ENCODE results near the gene NOL9. TPM values are rescaled to one million over a fixed set of nuclear protein-coding genes. Genes with fewer than 3 reads are reported as not detected.
A peak's percentile ranks its signal among the peaks of the same experiment; 100 is the strongest.

Gene NOL9
- total and polyA plus RNA-seq, 3 experiments from 2014 or later, result 18.2 to 57.8 (median 55.8) TPM

DNA sequence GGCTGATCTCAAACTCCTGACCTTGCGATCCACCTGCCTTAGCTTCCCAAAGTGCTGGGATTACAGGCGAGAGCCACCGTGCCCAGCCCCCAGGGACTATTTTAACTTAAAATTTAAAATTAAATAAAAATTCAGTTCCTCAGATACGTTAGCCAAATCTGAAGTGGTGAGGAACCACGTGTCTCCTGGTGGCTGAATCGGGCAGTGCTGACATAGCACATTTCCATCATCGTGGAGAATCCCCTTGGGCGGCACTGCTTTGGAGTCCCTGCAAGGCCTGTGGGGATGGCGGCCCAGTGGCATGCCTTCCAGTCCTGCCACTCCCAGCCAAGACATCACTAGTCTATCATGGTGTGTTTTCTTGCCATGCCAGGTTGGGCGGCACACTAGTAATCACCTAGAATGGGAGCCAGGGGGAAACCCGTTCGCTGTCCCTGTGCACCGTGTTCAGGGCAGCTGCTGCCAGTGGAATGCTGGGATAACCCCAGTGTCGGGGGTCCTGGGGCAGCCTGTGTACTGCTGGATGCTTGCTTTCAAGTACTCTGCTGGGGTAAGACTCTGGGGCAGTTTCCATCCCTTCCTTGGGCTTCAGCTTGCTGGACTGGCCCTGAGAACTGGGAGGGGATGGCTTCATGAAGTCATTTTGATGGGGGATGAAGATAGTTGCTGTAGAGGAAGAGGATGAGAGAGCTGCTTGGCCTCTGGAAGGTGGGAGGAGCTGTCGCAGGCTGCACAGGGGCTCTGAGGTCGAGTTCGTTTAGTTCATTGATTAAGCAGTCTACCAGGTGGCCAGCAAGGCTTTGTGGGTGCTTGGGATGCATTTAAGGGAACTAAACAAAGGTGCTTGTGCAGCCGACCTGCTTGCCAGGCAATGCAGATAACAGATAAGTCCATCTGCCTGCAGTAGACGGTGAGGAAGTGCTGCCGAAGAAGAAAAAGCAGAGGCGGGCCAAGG is 30.1 kb upstream of the NOL9 start:
- Mint-ChIP-seq H3K4me3 (peak overlapping the region in 1 of 7 donors; percentile 69), H3K27ac (peak overlapping the region in 6 of 8 donors; percentile 31 to 96 (median 66)), H3K27me3 (no peaks in the 10 kb centered on the region), H3K9me3 (no peaks in the 10 kb centered on the region), H3K36me3 (peaks cover 0 to 41% (median 0%) of the 10 kb centered on the region in 3 donors), H3K4me1 (peaks cover 36 to 61% (median 39%) of the 10 kb centered on the region in 3 donors)
- no peaks in the 10 kb centered on the region for H3K9me3 ChIP-seq (ENCODE audit: low read length)
- no peaks in the 10 kb centered on the region for H3K27me3 ChIP-seq (ENCODE audit: insufficient read depth, low read length, poor library complexity, severe bottlenecking)
- H3K27ac ChIP-seq (ENCODE audit: low read depth, low read length), result no peak overlapping the region
- H3K4me3 ChIP-seq (ENCODE audit: low read length), result no peak overlapping the region
- peaks cover 26% of the 10 kb centered on the region for H3K4me1 ChIP-seq (ENCODE audit: insufficient read depth, low read length)
- CTCF ChIA-PET, result no interaction called here
- H3K36me3 ChIP-seq (ENCODE audit: insufficient read depth, low read length), result no peaks in the 10 kb centered on the region
- POLR2A ChIA-PET, result interaction anchor here (1.0 kb wide), 1 partner anchor 13 kb away, joined by 3 read pairs; no protein-coding TSS in a partner anchor
- no peak for DNase-seq

DNA sequence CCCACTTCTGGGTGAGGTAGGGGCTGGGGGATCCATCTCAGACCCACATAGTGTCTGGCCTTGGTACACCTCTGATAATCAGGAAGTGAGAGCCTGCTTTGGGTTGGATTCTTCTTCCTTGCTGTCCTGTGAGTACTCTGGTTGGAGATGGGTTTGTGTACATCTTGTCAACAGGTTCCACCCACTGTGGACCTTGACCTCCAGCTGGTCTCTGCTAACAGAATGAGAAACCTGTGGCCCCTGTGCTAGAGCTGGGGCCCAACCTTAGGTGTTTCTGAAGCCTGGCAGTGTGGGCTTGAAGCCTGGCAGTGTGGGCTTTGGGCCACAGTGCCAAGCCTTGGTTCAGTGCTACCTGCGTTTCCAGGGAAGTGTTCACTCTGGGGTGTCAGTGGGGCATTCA is 28.1 kb upstream of the NOL9 start:
- Histone ChIP-seq H3K4me1 (ENCODE audit: insufficient read depth, low read length) (peaks cover 30% of the 10 kb centered on the region), H3K27ac (ENCODE audit: low read depth, low read length) (no peak overlapping the region), H3K9me3 (ENCODE audit: low read length) (no peaks in the 10 kb centered on the region), H3K36me3 (ENCODE audit: insufficient read depth, low read length) (no peaks in the 10 kb centered on the region), H3K4me3 (ENCODE audit: low read length) (no peak overlapping the region), H3K27me3 (ENCODE audit: insufficient read depth, low read length, poor library complexity, severe bottlenecking) (no peaks in the 10 kb centered on the region)
- Mint-ChIP-seq H3K9me3 (no peaks in the 10 kb centered on the region), H3K4me3 (peak overlapping the region; percentile 38 to 99 (median 95)), H3K27me3 (no peaks in the 10 kb centered on the region), H3K36me3 (peaks cover 0 to 22% (median 0%) of the 10 kb centered on the region in 3 donors), H3K4me1 (peaks cover 37 to 61% (median 43%) of the 10 kb centered on the region in 3 donors), H3K27ac (peak overlapping the region; percentile 71 to 98 (median 81))
- ChIA-PET CTCF (interaction anchor here (1.3 to 5.2 kb wide), 3 partner anchors 18 to 92 kb away, joined by 3 to 28 read pairs (median 13); partner anchors contain the start of genes NOL9 and TAS1R1), POLR2A (interaction anchor here (0.9 to 4.0 kb wide), 2 partner anchors 19 to 44 kb away, joined by 3 to 64 read pairs; partner anchors contain the start of gene KLHL21)
- DNase-seq, result no peak

DNA sequence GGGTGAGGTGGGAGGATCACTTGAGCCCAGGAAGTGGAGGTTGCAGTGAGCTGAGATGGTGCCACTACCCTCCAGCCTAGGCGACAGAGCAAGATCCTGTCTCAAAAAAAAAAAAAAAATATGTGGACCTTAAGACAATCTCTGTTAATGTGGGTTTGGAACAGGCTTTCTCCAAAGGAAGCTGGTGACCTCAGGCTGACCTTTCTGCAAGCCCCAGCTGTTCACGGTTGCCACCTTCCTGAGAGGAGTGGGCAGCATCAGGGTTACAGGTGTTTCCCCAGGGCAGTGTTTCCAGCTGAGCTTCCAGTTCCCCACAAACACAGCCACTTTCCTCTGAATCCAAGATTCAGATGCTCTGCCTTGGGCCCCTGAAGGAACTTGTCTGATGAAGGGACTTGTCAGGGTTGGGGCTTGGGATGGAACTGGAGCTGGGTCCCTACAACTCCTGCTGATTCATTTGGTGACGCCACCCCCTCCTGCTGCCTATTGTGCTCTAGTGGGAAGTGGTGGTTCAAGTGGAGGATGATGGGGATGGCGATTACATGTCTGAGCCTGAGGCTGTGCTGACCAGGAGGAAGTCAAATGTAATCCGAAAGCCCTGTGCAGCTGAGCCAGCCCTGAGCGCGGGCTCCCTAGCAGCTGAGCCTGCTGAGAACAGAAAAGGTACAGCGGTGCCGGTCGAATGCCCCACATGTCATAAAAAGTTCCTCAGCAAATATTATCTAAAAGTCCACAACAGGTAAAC is 27.4 kb upstream of the NOL9 start:
- ChIA-PET POLR2A (interaction anchor here (0.9 to 4.0 kb wide), 2 partner anchors 20 to 44 kb away, joined by 3 to 64 read pairs; partner anchors contain the start of gene KLHL21), CTCF (interaction anchor here (1.3 to 5.2 kb wide), 3 partner anchors 18 to 91 kb away, joined by 3 to 28 read pairs (median 13); partner anchors contain the start of genes NOL9 and TAS1R1)
- Histone ChIP-seq H3K9me3 (ENCODE audit: low read length) (no peaks in the 10 kb centered on the region), H3K27me3 (ENCODE audit: insufficient read depth, low read length, poor library complexity, severe bottlenecking) (no peaks in the 10 kb centered on the region), H3K27ac (ENCODE audit: low read depth, low read length) (peak overlapping the region; percentile 25), H3K4me1 (ENCODE audit: insufficient read depth, low read length) (peaks cover 30% of the 10 kb centered on the region), H3K4me3 (ENCODE audit: low read length) (no peak overlapping the region), H3K36me3 (ENCODE audit: insufficient read depth, low read length) (no peaks in the 10 kb centered on the region)
- Mint-ChIP-seq H3K9me3 (no peaks in the 10 kb centered on the region), H3K36me3 (peaks cover 0 to 19% (median 0%) of the 10 kb centered on the region in 3 donors), H3K27ac (peak overlapping the region; percentile 86 to 98 (median 92)), H3K27me3 (no peaks in the 10 kb centered on the region), H3K4me1 (peaks cover 37 to 56% (median 43%) of the 10 kb centered on the region in 3 donors), H3K4me3 (peak overlapping the region; percentile 61 to 99 (median 96))
- DNase-seq, result no peak

DNA sequence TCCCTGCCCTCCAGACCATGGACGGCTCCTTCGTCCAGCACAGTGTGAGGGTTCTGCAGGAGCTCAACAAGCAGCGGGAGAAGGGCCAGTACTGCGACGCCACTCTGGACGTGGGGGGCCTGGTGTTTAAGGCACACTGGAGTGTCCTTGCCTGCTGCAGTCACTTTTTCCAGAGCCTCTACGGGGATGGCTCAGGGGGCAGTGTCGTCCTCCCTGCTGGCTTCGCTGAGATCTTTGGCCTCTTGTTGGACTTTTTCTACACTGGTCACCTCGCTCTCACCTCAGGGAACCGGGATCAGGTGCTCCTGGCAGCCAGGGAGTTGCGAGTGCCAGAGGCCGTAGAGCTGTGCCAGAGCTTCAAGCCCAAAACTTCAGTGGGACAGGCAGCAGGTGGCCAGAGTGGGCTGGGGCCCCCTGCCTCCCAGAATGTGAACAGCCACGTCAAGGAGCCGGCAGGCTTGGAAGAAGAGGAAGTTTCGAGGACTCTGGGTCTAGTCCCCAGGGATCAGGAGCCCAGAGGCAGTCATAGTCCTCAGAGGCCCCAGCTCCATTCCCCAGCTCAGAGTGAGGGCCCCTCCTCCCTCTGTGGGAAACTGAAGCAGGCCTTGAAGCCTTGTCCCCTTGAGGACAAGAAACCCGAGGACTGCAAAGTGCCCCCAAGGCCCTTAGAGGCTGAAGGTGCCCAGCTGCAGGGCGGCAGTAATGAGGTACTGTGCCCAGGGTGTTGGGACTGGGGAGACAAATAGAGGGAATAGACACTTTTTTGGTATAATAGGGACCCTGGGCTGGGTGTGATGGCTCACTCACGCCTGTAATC is 26.5 kb upstream of the NOL9 start:
- H3K36me3 ChIP-seq (ENCODE audit: insufficient read depth, low read length), result no peaks in the 10 kb centered on the region
- H3K9me3 Mint-ChIP-seq, result no peaks in the 10 kb centered on the region
- H3K27ac Mint-ChIP-seq, result peak overlapping the region; percentile 87 to 98 (median 96)
- H3K4me1 ChIP-seq (ENCODE audit: insufficient read depth, low read length), result peaks cover 30% of the 10 kb centered on the region
- POLR2A ChIA-PET, result interaction anchor here (0.9 to 4.0 kb wide), 5 partner anchors 9 to 204 kb away, joined by 3 to 64 read pairs (median 4); partner anchors contain the start of genes CAMTA1 and KLHL21
- H3K27ac ChIP-seq (ENCODE audit: low read depth, low read length), result peak overlapping the region; percentile 88
- no peaks in the 10 kb centered on the region for H3K27me3 ChIP-seq (ENCODE audit: insufficient read depth, low read length, poor library complexity, severe bottlenecking)
- H3K9me3 ChIP-seq (ENCODE audit: low read length), result no peaks in the 10 kb centered on the region
- no peaks in the 10 kb centered on the region for H3K27me3 Mint-ChIP-seq
- peak overlapping the region; percentile 89 to 99 (median 96) for H3K4me3 Mint-ChIP-seq
- H3K4me3 ChIP-seq (ENCODE audit: low read length), result peak overlapping the region; percentile 85
- CTCF ChIA-PET, result interaction anchor here (0.7 to 5.2 kb wide), 5 partner anchors 19 to 90 kb away, joined by 3 to 28 read pairs (median 4); partner anchors contain the start of genes NOL9 and TAS1R1
- peaks cover 37 to 52% (median 43%) of the 10 kb centered on the region in 3 donors for H3K4me1 Mint-ChIP-seq
- no peak for DNase-seq
- peaks cover 0 to 19% (median 0%) of the 10 kb centered on the region in 3 donors for H3K36me3 Mint-ChIP-seq

DNA sequence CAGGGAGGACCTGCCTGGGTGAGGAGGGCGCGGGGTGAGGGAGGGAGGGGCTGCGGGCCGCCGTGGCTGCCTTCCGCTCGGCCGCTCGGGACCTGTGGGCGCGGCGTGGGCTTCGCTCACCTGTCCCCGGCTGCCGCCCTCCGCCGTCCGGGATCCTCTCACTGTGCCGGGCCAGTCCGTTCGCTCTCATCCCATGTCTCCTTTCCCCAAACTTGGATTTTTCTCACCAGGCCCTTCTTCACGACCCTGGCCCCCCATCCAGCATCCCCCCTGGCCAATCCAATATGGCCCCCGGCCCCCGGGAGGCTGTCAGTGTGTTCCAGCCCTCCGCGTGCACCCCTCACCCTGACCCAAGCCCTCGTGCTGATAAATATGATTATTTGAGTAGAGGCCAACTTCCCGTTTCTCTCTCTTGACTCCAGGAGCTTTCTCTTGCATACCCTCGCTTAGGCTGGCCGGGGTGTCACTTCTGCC is 25.8 kb upstream of the NOL9 start:
- H3K27ac ChIP-seq (ENCODE audit: low read depth, low read length), result peak overlapping the region; percentile 88
- H3K4me3 ChIP-seq (ENCODE audit: low read length), result peak overlapping the region; percentile 85
- ChIA-PET CTCF (interaction anchor here (0.7 to 5.2 kb wide), 7 partner anchors 8 to 90 kb away, joined by 3 to 28 read pairs (median 4); partner anchors contain the start of genes NOL9 and TAS1R1), POLR2A (interaction anchor here (0.6 to 4.0 kb wide), 8 partner anchors 9 to 205 kb away, joined by 3 to 64 read pairs (median 3); partner anchors contain the start of genes CAMTA1 and KLHL21)
- peak overlapping the region; percentile 87 to 98 (median 98) for H3K27ac Mint-ChIP-seq
- H3K9me3 Mint-ChIP-seq, result no peaks in the 10 kb centered on the region
- H3K27me3 Mint-ChIP-seq, result no peaks in the 10 kb centered on the region
- no peaks in the 10 kb centered on the region for H3K27me3 ChIP-seq (ENCODE audit: insufficient read depth, low read length, poor library complexity, severe bottlenecking)
- peaks cover 0 to 18% (median 0%) of the 10 kb centered on the region in 3 donors for H3K36me3 Mint-ChIP-seq
- peaks cover 30% of the 10 kb centered on the region for H3K4me1 ChIP-seq (ENCODE audit: insufficient read depth, low read length)
- H3K4me1 Mint-ChIP-seq, result peaks cover 37 to 49% (median 43%) of the 10 kb centered on the region in 3 donors
- no peaks in the 10 kb centered on the region for H3K9me3 ChIP-seq (ENCODE audit: low read length)
- no peak for DNase-seq
- H3K4me3 Mint-ChIP-seq, result peak overlapping the region; percentile 89 to 99 (median 96)
- no peaks in the 10 kb centered on the region for H3K36me3 ChIP-seq (ENCODE audit: insufficient read depth, low read length)

DNA sequence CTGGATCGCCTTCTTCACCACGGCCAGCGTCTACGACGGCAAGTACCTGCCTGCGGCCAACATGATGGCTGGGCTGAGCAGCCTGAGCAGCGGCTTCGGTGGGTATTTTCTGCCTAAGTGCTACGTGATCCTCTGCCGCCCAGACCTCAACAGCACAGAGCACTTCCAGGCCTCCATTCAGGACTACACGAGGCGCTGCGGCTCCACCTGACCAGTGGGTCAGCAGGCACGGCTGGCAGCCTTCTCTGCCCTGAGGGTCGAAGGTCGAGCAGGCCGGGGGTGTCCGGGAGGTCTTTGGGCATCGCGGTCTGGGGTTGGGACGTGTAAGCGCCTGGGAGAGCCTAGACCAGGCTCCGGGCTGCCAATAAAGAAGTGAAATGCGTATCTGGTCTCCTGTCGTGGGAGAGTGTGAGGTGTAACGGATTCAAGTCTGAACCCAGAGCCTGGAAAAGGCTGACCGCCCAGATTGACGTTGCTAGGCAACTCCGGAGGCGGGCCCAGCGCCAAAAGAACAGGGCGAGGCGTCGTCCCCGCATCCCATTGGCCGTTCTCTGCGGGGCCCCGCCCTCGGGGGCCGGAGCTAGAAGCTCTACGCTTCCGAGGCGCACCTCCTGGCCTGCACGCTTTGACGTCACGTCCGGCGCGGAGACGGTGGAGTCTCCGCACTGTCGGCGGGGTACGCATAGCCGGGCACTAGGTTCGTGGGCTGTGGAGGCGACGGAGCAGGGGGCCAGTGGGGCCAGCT is 25.2 kb upstream of the NOL9 start, which contains the start of gene ZBTB48:
ZBTB48 (plus strand) TSS at position 621 of the 745 bp plus-strand sequence. CDS start 616 bp downstream, outside the sequence.
- CTCF ChIA-PET, result interaction anchor here (0.7 to 5.2 kb wide), 7 partner anchors 9 to 89 kb away, joined by 3 to 28 read pairs (median 4); partner anchors contain the start of genes NOL9 and TAS1R1
- H3K9me3 ChIP-seq (ENCODE audit: low read length), result no peaks in the 10 kb centered on the region
- peaks cover 30% of the 10 kb centered on the region for H3K4me1 ChIP-seq (ENCODE audit: insufficient read depth, low read length)
- H3K27ac Mint-ChIP-seq, result peak within 1 kb of the TSS; percentile 87 to 98 (median 98)
- H3K27ac ChIP-seq (ENCODE audit: low read depth, low read length), result peak within 1 kb of the TSS; percentile 88
- peak within 1 kb of the TSS; percentile 85 for H3K4me3 ChIP-seq (ENCODE audit: low read length)
- no peaks in the 10 kb centered on the region for H3K9me3 Mint-ChIP-seq
- POLR2A ChIA-PET, result interaction anchor here (0.6 to 4.0 kb wide), 8 partner anchors 9 to 205 kb away, joined by 3 to 64 read pairs (median 3); partner anchors contain the start of genes CAMTA1 and KLHL21
- H3K27me3 ChIP-seq (ENCODE audit: insufficient read depth, low read length, poor library complexity, severe bottlenecking), result no peaks in the 10 kb centered on the region
- H3K4me1 Mint-ChIP-seq, result peaks cover 33 to 43% (median 36%) of the 10 kb centered on the region in 3 donors
- no peaks in the 10 kb centered on the region for H3K27me3 Mint-ChIP-seq
- no peaks in the 10 kb centered on the region for H3K36me3 ChIP-seq (ENCODE audit: insufficient read depth, low read length)
- H3K36me3 Mint-ChIP-seq, result peaks cover 0 to 13% (median 0%) of the 10 kb centered on the region in 3 donors
- H3K4me3 Mint-ChIP-seq, result peak within 1 kb of the TSS; percentile 89 to 99 (median 96)
- peak; percentile 95 to 98 (median 96) for DNase-seq
